Adrenal gland (tissue), 5 donors: Measurements from ENCODE around the gene EPN3.

Experiments
- CTCF ChIP-seq, 6 experiments: fragments of 450-650 bp in 4 of 6; fragments of 200-600 bp in 2 of 6; sonication (generic) in 1 of 6; IDR thresholded peaks; 1 replicate in 5 of 6; 2 replicates in 1 of 6; pipeline versions ENCODE4 v1.5.1 to v1.8.0; 2016 to 2021; ENCODE audit warnings: antibody characterized with exemption in 6 of 6, mild to moderate bottlenecking in 2 of 6, moderate library complexity in 1 of 6
- POLR2A ChIP-seq, 2 donors: fragments of 450-650 bp; IDR thresholded peaks; one replicate each; pipeline ENCODE4 v1.6.1; 2017; ENCODE audit warnings: antibody characterized with exemption in 2 of 2, mild to moderate bottlenecking in 2 of 2, moderate library complexity in 1 of 2
- donor health status: DM: no; HTN: no; CAD: no.

GRCh38 chr17:50527155-50527762 is 5.3 kb upstream of the EPN3 start:
- no peak for TF ChIP-seq CTCF (IDR thresholded peaks at IDR 0.05)
- TF ChIP-seq POLR2A (IDR thresholded peaks at IDR 0.05) = no peak
